HL-60 (cell line): ENCODE data around the gene RHBG.

Source experiments
- CTCF ChIP-seq: IDR thresholded peaks from one replicate; pipeline ENCODE4 v1.5.1; 2011; ENCODE audit warnings: low read length, control low read depth, inconsistent platforms; ENCODE audit not compliant: insufficient read depth
- GABPA ChIP-seq: IDR thresholded peaks from 2 replicates; pipeline ENCODE4 v1.6.1; 2012; ENCODE audit warnings: low read depth
- POLR2AphosphoS5 ChIP-seq: IDR thresholded peaks from 2 replicates; pipeline ENCODE4 v1.6.1; 2012; ENCODE audit warnings: low read depth
- TF ChIP-seq, protein P1 (sequence below): IDR thresholded peaks from 2 replicates; pipeline ENCODE4 v1.6.1; 2012; ENCODE audit warnings: low read depth; ENCODE audit not compliant: insufficient replicate concordance

GRCh38 chr1:156379420-156380165 is 10.6 kb downstream of the RHBG start:
- TF ChIP-seq CTCF (no peak), POLR2AphosphoS5 (no peak), GABPA (no peak)
- TF ChIP-seq, protein P1, sequence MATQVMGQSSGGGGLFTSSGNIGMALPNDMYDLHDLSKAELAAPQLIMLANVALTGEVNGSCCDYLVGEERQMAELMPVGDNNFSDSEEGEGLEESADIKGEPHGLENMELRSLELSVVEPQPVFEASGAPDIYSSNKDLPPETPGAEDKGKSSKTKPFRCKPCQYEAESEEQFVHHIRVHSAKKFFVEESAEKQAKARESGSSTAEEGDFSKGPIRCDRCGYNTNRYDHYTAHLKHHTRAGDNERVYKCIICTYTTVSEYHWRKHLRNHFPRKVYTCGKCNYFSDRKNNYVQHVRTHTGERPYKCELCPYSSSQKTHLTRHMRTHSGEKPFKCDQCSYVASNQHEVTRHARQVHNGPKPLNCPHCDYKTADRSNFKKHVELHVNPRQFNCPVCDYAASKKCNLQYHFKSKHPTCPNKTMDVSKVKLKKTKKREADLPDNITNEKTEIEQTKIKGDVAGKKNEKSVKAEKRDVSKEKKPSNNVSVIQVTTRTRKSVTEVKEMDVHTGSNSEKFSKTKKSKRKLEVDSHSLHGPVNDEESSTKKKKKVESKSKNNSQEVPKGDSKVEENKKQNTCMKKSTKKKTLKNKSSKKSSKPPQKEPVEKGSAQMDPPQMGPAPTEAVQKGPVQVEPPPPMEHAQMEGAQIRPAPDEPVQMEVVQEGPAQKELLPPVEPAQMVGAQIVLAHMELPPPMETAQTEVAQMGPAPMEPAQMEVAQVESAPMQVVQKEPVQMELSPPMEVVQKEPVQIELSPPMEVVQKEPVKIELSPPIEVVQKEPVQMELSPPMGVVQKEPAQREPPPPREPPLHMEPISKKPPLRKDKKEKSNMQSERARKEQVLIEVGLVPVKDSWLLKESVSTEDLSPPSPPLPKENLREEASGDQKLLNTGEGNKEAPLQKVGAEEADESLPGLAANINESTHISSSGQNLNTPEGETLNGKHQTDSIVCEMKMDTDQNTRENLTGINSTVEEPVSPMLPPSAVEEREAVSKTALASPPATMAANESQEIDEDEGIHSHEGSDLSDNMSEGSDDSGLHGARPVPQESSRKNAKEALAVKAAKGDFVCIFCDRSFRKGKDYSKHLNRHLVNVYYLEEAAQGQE = no peak
